Suppressor macrophage treated with lipopolysaccharide for 4 hours (primary cell): ENCODE data around the gene RAPGEFL1.
"Not testable (repeated sequence)": the region's sequence is repeated elsewhere in the genome, so short reads cannot be mapped to it uniquely, and the experiment has no call there.

ENCODE experiments used
- DNase-seq: peaks from one replicate; pipeline ENCODE4 v3.0.0-alpha.2; 2020

Gene RAPGEFL1

GRCh38 chr17:40213914-40214313 lies 36.6 kb downstream of the RAPGEFL1 start:
- not testable (repeated sequence) for DNase-seq

- DNase-seq: no peak
Measured at GRCh38 chr17:40218006-40218739, 40.9 kb downstream of the RAPGEFL1 start.

- DNase-seq: peak; percentile 99
Measured at GRCh38 chr17:40218740-40219593, 41.7 kb downstream of the RAPGEFL1 start, which contains the start of gene WIPF2. WIPF2 (plus strand) TSS chr17:40219304; CDS start chr17:40256460, 37,156 bp downstream.

GRCh38 chr17:40219594-40220338 lies 42.5 kb downstream of the RAPGEFL1 start:
- DNase-seq: peak; percentile 40

- DNase-seq: no peak
Measured at GRCh38 chr17:40224718-40225550, 47.7 kb downstream of the RAPGEFL1 start.

- not testable (repeated sequence) for DNase-seq
Measured at GRCh38 chr17:40229146-40229545, 51.9 kb downstream of the RAPGEFL1 start.

GRCh38 chr17:40230670-40231069 lies 53.4 kb downstream of the RAPGEFL1 start:
- DNase-seq: no peak

- not testable (repeated sequence) for DNase-seq
Measured at GRCh38 chr17:40231928-40232327, 54.7 kb downstream of the RAPGEFL1 start.

GRCh38 chr17:40241252-40241834 lies 64.1 kb downstream of the RAPGEFL1 start:
- no peak for DNase-seq

- DNase-seq: no peak
Measured at GRCh38 chr17:40242774-40243173, 65.5 kb downstream of the RAPGEFL1 start.

- DNase-seq: no peak
Measured at GRCh38 chr17:40243761-40244160, 66.5 kb downstream of the RAPGEFL1 start.

GRCh38 chr17:40244255-40244654 lies 67.0 kb downstream of the RAPGEFL1 start:
- no peak for DNase-seq
